Uterus (tissue), 4 donors: Measurements from ENCODE around the gene SH3PXD2A. TPM values are rescaled to one million over a fixed set of nuclear protein-coding genes. Genes with fewer than 3 reads are reported as not detected.

ENCODE experiments used
- DNase-seq, 2 donors: peaks; one replicate each; pipeline ENCODE4 v3.0.0-alpha.2; 2019 to 2020
- H3K27ac ChIP-seq, 2 donors: fragments of 200-600 bp; sonication (generic); 1 replicate in 1 of 2; 2 replicates in 1 of 2; pipeline ENCODE4 v1.5.1; 2016 to 2018
- H3K27me3 ChIP-seq, 2 donors: fragments of 200-600 bp; sonication (generic); one replicate each; pipeline ENCODE4 v1.5.1; 2018 to 2019; ENCODE audit warnings: control low read depth in 1 of 2
- H3K36me3 ChIP-seq, 2 donors: fragments of 200-600 bp; sonication (generic); one replicate each; pipeline ENCODE4 v1.5.1; 2019; ENCODE audit warnings: control low read depth in 1 of 2
- H3K4me1 ChIP-seq, 2 donors: fragments of 200-600 bp; sonication (generic); one replicate each; pipeline ENCODE4 v1.5.1; 2018 to 2019; ENCODE audit warnings: control low read depth in 1 of 2
- H3K4me3 ChIP-seq, 2 donors: fragments of 200-600 bp; sonication (generic); 1 replicate in 1 of 2; 2 replicates in 1 of 2; pipeline ENCODE4 v1.5.1; 2018 to 2019; ENCODE audit warnings: mild to moderate bottlenecking in 1 of 2
- H3K9me3 ChIP-seq, 2 donors: fragments of 200-600 bp; sonication (generic); one replicate each; pipeline ENCODE4 v1.5.1; 2019; ENCODE audit warnings: control low read depth in 1 of 2
- POLR2A ChIP-seq, 2 donors: fragments of 450-650 bp; IDR thresholded peaks; one replicate each; pipeline ENCODE4 v1.6.1; 2016; ENCODE audit warnings: antibody characterized with exemption in 2 of 2, mild to moderate bottlenecking in 1 of 2, moderate library complexity in 1 of 2
- intact Hi-C: fragments of 100-400 bp; cut with DNase I; formaldehyde crosslinking; loops from one replicate; pipeline ENCODE4 v1.15.1; 2023; ENCODE audit warnings: low total_unique reads
- total RNA-seq, 4 donors: library from RNA; depleted of rRNA in 3 of 4; stranded (reverse); fragments of >200 nt in 3 of 4; gene quantifications; one replicate each; pipeline versions ENCODE4 v1.1.0 to v1.2.4, GENCODE V29; 2014 to 2023
- TF ChIP-seq, protein P1 (sequence below), 4 experiments: fragments of 200-600 bp in 2 of 4; fragments of 450-650 bp in 2 of 4; sonication (generic) in 2 of 4; IDR thresholded peaks; one replicate each; pipeline ENCODE4 v1.5.1; 2016 to 2019; ENCODE audit warnings: antibody characterized with exemption in 4 of 4, mild to moderate bottlenecking in 2 of 4, moderate library complexity in 1 of 4
- donor health status: DM: yes; HTN: yes; CAD: no.

Gene SH3PXD2A
- total RNA-seq, 4 donors from 2014 or later: 12.6 to 117 (median 46.6) TPM

DNA sequence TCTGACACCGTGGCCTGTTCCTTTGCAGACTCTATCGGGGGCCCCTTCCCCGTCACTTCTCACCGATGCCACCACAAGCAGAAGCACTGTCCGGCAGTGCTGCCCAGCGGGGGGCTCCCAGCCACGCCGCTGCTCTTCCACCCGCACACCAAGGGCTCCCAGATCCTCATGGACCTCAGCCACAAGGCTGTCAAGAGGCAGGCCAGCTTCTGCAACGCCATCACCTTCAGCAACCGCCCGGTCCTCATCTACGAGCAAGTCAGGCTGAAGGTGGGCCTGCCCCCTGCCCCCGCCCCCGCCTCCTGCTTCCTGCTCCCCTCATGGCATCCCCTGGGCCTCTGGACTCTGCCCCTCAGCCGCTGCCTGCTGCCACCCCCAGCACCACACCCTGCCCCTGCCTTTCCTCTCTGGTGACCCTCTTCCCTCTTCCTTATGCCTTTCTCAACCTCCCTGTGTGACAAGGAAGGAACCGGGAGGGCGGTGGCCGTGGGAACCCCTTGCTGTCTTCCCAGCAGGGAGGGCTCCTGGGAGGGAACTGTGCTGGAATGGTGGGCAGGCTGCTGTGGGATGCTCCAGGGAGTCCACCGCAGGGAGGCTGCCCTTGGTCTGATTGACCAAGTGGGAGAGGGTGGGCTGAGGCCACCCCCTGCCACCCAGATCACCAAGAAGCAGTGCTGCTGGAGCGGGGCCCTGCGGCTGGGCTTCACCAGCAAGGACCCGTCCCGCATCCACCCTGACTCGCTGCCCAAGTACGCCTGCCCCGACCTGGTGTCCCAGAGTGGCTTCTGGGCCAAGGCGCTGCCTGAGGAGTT, 284.3 kb downstream of the SH3PXD2A start:
- Histone ChIP-seq H3K36me3 (no peaks in the 10 kb centered on the region), H3K4me1 (peaks cover 12 to 15% of the 10 kb centered on the region in 2 donors), H3K27ac (peak overlapping the region; percentile 85 to 94), H3K27me3 (no peaks in the 10 kb centered on the region), H3K9me3 (no peaks in the 10 kb centered on the region), H3K4me3 (no peak overlapping the region)
- TF ChIP-seq, protein P1, sequence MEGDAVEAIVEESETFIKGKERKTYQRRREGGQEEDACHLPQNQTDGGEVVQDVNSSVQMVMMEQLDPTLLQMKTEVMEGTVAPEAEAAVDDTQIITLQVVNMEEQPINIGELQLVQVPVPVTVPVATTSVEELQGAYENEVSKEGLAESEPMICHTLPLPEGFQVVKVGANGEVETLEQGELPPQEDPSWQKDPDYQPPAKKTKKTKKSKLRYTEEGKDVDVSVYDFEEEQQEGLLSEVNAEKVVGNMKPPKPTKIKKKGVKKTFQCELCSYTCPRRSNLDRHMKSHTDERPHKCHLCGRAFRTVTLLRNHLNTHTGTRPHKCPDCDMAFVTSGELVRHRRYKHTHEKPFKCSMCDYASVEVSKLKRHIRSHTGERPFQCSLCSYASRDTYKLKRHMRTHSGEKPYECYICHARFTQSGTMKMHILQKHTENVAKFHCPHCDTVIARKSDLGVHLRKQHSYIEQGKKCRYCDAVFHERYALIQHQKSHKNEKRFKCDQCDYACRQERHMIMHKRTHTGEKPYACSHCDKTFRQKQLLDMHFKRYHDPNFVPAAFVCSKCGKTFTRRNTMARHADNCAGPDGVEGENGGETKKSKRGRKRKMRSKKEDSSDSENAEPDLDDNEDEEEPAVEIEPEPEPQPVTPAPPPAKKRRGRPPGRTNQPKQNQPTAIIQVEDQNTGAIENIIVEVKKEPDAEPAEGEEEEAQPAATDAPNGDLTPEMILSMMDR (IDR thresholded peaks at IDR 0.05): no peak
- TF ChIP-seq POLR2A (IDR thresholded peaks at IDR 0.05): no peak
- no peak for DNase-seq
- intact Hi-C loops: no loop called here

DNA sequence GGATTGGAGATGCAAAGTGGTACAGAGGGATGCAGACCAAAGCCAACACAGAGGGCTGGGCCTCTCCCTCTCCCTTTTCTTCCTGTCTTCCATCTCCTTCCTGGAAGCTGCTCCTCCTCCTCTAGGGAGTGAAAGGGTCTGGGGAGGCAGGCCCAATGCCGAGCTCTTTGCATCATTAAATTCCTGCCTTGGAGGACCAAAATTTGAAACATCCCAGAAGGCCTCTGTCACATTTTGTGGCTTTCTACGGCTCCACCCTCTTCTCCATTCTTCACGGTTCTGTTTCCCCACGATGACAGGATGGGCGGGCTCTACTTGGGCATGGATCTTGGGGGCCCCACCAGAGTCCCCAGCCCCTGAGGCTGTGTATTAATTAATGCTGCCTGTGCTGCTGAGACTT, 285.5 kb downstream of the SH3PXD2A start:
- Histone ChIP-seq H3K4me1 (peaks cover 7 to 19% of the 10 kb centered on the region in 2 donors), H3K9me3 (no peaks in the 10 kb centered on the region), H3K27me3 (no peaks in the 10 kb centered on the region), H3K27ac (peak overlapping the region; percentile 85 to 94), H3K4me3 (no peak overlapping the region), H3K36me3 (no peaks in the 10 kb centered on the region)
- intact Hi-C loops: no loop called here
- DNase-seq: peak; percentile 57 to 82
- TF ChIP-seq, protein P1 (IDR thresholded peaks at IDR 0.05): no peak
- no peak for TF ChIP-seq POLR2A (IDR thresholded peaks at IDR 0.05)

DNA sequence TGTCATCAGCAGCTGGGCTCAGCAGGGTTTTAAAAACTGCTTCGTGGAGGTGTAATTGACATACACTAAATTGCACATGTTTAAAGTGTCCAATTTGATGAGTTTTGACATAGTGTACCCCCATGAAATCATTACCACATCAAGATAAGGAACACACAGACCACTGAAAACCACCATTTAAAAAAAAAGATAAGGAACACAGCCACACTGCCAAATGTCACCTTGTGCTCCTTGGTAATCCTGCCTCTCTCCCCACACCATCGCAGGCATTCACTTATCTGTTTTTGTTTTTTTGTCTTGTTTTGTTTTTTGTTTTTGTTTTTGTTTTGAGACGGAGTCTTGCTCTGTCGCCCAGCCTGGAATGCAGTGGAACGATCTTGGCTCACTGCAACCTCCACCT, 286.9 kb downstream of the SH3PXD2A start:
- no peaks in the 10 kb centered on the region for H3K9me3 ChIP-seq
- no peak overlapping the region for H3K4me3 ChIP-seq
- intact Hi-C loops: no loop called here
- TF ChIP-seq POLR2A (IDR thresholded peaks at IDR 0.05): no peak
- TF ChIP-seq, protein P1 (IDR thresholded peaks at IDR 0.05): no peak
- DNase-seq: no peak
- no peaks in the 10 kb centered on the region for H3K27me3 ChIP-seq
- peak overlapping the region; percentile 85 to 94 for H3K27ac ChIP-seq
- no peaks in the 10 kb centered on the region for H3K36me3 ChIP-seq
- peaks cover 7 to 32% of the 10 kb centered on the region in 2 donors for H3K4me1 ChIP-seq

DNA sequence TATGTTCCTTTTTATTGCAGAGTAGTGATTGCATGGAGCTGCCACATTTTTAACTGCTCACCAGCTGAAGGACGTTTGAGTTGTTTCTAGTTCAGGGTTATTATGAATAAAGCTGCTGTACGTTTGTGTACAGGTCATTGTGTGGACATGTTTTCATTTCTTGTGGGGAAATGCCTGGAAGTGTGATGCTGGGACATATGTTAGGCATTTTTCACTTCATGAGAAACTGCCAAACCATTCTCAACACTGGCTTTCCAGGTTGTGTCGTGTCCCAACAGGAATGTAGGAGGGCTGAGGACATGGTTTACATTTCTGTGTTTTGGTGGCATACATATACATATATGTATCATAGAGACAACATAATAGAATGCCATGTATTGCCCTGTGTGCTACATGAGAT, 288.8 kb downstream of the SH3PXD2A start:
- intact Hi-C loops: no loop called here
- TF ChIP-seq POLR2A (IDR thresholded peaks at IDR 0.05): no peak
- TF ChIP-seq, protein P1 (IDR thresholded peaks at IDR 0.05): no peak
- Histone ChIP-seq H3K27ac (peak overlapping the region; percentile 85 to 94), H3K4me1 (peaks cover 7 to 21% of the 10 kb centered on the region in 2 donors), H3K36me3 (no peaks in the 10 kb centered on the region), H3K9me3 (no peaks in the 10 kb centered on the region), H3K27me3 (no peaks in the 10 kb centered on the region), H3K4me3 (no peak overlapping the region)
- DNase-seq: no peak

DNA sequence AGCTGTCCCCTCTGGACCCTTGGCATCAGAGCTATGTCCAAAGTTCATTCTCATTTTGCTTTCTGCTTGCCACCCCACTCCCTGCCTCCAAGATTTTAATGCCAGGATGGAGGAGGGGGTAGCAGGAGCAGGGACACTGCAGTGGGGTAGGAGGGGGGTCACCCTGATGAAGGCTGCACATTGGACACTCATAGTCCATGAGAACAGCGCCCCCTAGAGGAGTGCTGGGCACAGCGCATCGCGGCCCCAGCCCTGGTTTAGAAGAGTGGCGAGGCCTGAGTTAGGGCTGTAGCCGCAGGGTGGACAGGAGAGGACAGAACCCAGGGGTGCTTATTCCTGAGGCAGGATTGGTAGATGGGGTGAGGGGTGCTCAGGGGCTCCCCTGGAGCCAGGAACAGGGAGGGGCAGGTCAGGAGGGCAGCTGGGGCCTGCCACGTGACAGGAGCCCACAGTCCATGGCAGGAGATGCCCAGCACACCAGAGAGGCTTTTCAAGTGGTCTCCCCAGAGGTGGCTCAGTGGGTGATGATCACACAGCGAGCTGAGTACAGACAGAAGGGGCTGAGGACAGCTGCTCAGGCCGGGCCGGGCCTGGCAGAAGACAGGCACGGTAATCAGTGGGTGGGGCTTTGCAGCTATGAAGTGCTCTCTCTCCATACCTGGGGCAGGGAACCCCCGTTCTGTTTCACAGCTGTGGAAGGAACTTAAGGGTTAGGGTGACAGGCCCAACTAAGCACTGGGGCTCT, 290.4 kb downstream of the SH3PXD2A start:
- no peaks in the 10 kb centered on the region for H3K36me3 ChIP-seq
- H3K27ac ChIP-seq: peak overlapping the region; percentile 85 to 94
- H3K4me3 ChIP-seq: no peak overlapping the region
- H3K9me3 ChIP-seq: no peaks in the 10 kb centered on the region
- intact Hi-C loops: no loop called here
- peaks cover 7 to 17% of the 10 kb centered on the region in 2 donors for H3K4me1 ChIP-seq
- no peaks in the 10 kb centered on the region for H3K27me3 ChIP-seq
- TF ChIP-seq, protein P1 (IDR thresholded peaks at IDR 0.05): peak; percentile 8 to 55 (median 34)
- TF ChIP-seq POLR2A (IDR thresholded peaks at IDR 0.05): no peak
- DNase-seq: no peak
